WTC11 (cell line): Measurements from ENCODE around the gene HFE. TPM values are rescaled to one million over a fixed set of nuclear protein-coding genes. Genes with fewer than 3 reads are reported as not detected.

Source experiments
- ATAC-seq: fragments of 200-7000 bp; cut with Tn5 transposase; 2 replicates; pipeline ENCODE4 v1.10.0; 2021; ENCODE audit warnings: mild to moderate bottlenecking, moderate library complexity
- CTCF ChIA-PET: fragments of 300-600 bp; sonication (Branson Sonifier 250); formaldehyde crosslinking; loops from one replicate; lab custom pipeline; 2021; ENCODE audit warnings: antibody characterized with exemption; lab: Charles Lee
- POLR2A ChIA-PET: fragments of 350-600 bp; sonication (Branson Sonifier 250); formaldehyde crosslinking; loops from one replicate; lab custom pipeline; 2021; ENCODE audit warnings: antibody characterized with exemption; lab: Charles Lee
- DNase-seq: peaks from one replicate; pipeline ENCODE4 v3.0.0; 2021; ENCODE audit warnings: low spot score
- H3K27ac Mint-ChIP-seq: 2 replicates; pipeline ENCODE4 v1.8.0; 2021; ENCODE audit warnings: mixed read lengths
- H3K27me3 Mint-ChIP-seq: 2 replicates; pipeline ENCODE4 v1.8.0; 2021; ENCODE audit warnings: low read depth, mild to moderate bottlenecking, moderate library complexity, mixed read lengths
- H3K36me3 Mint-ChIP-seq: 2 replicates; pipeline ENCODE4 v1.8.0; 2021; ENCODE audit warnings: mixed read lengths
- H3K4me1 Mint-ChIP-seq: 2 replicates; pipeline ENCODE4 v1.8.0; 2022; ENCODE audit warnings: mixed read lengths
- H3K4me3 Mint-ChIP-seq: 2 replicates; pipeline ENCODE4 v1.8.0; 2021; ENCODE audit warnings: mild to moderate bottlenecking, moderate library complexity, mixed read lengths
- H3K9me3 Mint-ChIP-seq: 2 replicates; pipeline ENCODE4 v1.8.0; 2021; ENCODE audit warnings: mixed read lengths
- CBFB ChIP-seq: sonication (generic); formaldehyde crosslinking; IDR thresholded peaks from 2 replicates; pipeline ENCODE4 v1.8.1; 2022; ENCODE audit warnings: mild to moderate bottlenecking, low read depth, missing genetic modification reagents
- RELA ChIP-seq: sonication (generic); formaldehyde crosslinking; IDR thresholded peaks from 2 replicates; pipeline ENCODE4 v1.8.1; 2022; ENCODE audit warnings: missing genetic modification reagents, mild to moderate bottlenecking, borderline replicate concordance
- SMAD3 ChIP-seq: sonication (generic); formaldehyde crosslinking; IDR thresholded peaks from 2 replicates; pipeline ENCODE4 v1.8.0; 2022; ENCODE audit warnings: missing genetic modification reagents, mild to moderate bottlenecking, borderline replicate concordance
- SMAD4 ChIP-seq: sonication (generic); formaldehyde crosslinking; IDR thresholded peaks from 2 replicates; pipeline ENCODE4 v1.8.0; 2022; ENCODE audit warnings: mild to moderate bottlenecking, missing genetic modification reagents
- SOX15 ChIP-seq: fragments of 250-450 bp; sonication (Bioruptor Pico); IDR thresholded peaks from 2 replicates; pipeline ENCODE4 v1.9.0; 2021; ENCODE audit warnings: mild to moderate bottlenecking
- SP1 ChIP-seq: sonication (generic); formaldehyde crosslinking; conservative IDR thresholded peaks from 2 replicates; pipeline ENCODE4 v1.8.1; 2022; ENCODE audit warnings: missing genetic modification reagents
- TEAD1 ChIP-seq: sonication (generic); formaldehyde crosslinking; IDR thresholded peaks from 2 replicates; pipeline ENCODE4 v1.8.0; 2022; ENCODE audit warnings: mild to moderate bottlenecking, missing genetic modification reagents
- TEAD4 ChIP-seq: sonication (generic); formaldehyde crosslinking; IDR thresholded peaks from 2 replicates; pipeline ENCODE4 v1.8.0; 2022; ENCODE audit warnings: mild to moderate bottlenecking, missing genetic modification reagents
- total RNA-seq: library from RNA; stranded (reverse); gene quantifications from 3 replicates; pipeline ENCODE4 v1.2.3, GENCODE V29; 2021
- TF ChIP-seq, protein P1 (sequence below): sonication (generic); formaldehyde crosslinking; IDR thresholded peaks from 2 replicates; pipeline ENCODE4 v1.8.0; 2022; ENCODE audit warnings: missing genetic modification reagents
- TF ChIP-seq, protein P2 (sequence below): fragments of 250-450 bp; sonication (Bioruptor Pico); IDR thresholded peaks from 2 replicates; pipeline ENCODE4 v1.9.0; 2021; ENCODE audit warnings: mild to moderate bottlenecking
- TF ChIP-seq, protein P3 (sequence below): sonication (generic); formaldehyde crosslinking; IDR thresholded peaks from 2 replicates; pipeline ENCODE4 v1.8.0; 2022; ENCODE audit warnings: mild to moderate bottlenecking, missing genetic modification reagents
- TF ChIP-seq, protein P4 (sequence below): fragments of 250-450 bp; sonication (Bioruptor Pico); IDR thresholded peaks from 2 replicates; pipeline ENCODE4 v1.9.0; 2021; ENCODE audit warnings: mild to moderate bottlenecking
- TF ChIP-seq, protein P5 (sequence below): sonication (generic); formaldehyde crosslinking; IDR thresholded peaks from 2 replicates; pipeline ENCODE4 v1.8.1; 2022; ENCODE audit warnings: missing genetic modification reagents, borderline replicate concordance
- TF ChIP-seq, protein P6 (sequence below): sonication (generic); formaldehyde crosslinking; IDR thresholded peaks from 2 replicates; pipeline ENCODE4 v1.8.1; 2023; ENCODE audit warnings: mild to moderate bottlenecking, missing genetic modification reagents, borderline replicate concordance

HFE gene
- total RNA-seq, 1 experiment from 2014 or later: 1.9 TPM

DNA sequence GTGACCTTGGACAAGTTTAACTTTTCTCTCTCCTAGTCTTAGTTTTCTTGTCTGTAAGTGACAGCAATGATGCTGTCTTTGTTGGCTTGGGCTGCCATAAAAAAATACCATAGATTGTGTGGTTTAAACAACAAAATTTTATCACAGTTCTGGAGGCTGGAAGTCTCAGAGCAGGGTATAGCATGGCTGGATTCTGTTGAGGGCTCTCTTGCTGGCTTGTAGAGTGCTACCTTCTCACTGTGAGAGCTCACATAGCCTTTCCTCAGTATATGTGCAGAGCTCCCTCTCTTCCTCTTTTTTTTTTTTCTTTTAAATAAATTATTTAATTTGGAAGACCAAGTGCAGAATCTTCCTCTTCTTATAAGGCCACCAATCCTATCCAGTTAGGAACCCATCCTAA is 26.3 kb downstream of the HFE start:
- no peak for DNase-seq
- no peaks in the 10 kb centered on the region for H3K36me3 Mint-ChIP-seq
- H3K27ac Mint-ChIP-seq: no peak overlapping the region
- H3K9me3 Mint-ChIP-seq: peaks cover under 1% of the 10 kb centered on the region; the same call in 1 of the 2 replicates
- H3K27me3 Mint-ChIP-seq: no peaks in the 10 kb centered on the region
- ATAC-seq: no peak
- POLR2A ChIA-PET: interaction anchor here (2.8 kb wide), 1 partner anchor 10 kb away, joined by 12 read pairs; a partner anchor contains a TSS
- TF ChIP-seq, protein P1, sequence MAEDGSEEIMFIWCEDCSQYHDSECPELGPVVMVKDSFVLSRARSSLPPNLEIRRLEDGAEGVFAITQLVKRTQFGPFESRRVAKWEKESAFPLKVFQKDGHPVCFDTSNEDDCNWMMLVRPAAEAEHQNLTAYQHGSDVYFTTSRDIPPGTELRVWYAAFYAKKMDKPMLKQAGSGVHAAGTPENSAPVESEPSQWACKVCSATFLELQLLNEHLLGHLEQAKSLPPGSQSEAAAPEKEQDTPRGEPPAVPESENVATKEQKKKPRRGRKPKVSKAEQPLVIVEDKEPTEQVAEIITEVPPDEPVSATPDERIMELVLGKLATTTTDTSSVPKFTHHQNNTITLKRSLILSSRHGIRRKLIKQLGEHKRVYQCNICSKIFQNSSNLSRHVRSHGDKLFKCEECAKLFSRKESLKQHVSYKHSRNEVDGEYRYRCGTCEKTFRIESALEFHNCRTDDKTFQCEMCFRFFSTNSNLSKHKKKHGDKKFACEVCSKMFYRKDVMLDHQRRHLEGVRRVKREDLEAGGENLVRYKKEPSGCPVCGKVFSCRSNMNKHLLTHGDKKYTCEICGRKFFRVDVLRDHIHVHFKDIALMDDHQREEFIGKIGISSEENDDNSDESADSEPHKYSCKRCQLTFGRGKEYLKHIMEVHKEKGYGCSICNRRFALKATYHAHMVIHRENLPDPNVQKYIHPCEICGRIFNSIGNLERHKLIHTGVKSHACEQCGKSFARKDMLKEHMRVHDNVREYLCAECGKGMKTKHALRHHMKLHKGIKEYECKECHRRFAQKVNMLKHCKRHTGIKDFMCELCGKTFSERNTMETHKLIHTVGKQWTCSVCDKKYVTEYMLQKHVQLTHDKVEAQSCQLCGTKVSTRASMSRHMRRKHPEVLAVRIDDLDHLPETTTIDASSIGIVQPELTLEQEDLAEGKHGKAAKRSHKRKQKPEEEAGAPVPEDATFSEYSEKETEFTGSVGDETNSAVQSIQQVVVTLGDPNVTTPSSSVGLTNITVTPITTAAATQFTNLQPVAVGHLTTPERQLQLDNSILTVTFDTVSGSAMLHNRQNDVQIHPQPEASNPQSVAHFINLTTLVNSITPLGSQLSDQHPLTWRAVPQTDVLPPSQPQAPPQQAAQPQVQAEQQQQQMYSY (CRISPR knock-in tag): no peak
- TF ChIP-seq, all 79 proteins: peak for 0
- Mint-ChIP-seq H3K4me3 (no peak overlapping the region), H3K4me1 (peaks cover 1% of the 10 kb centered on the region; the same call in 1 of the 2 replicates)
- CTCF ChIA-PET: no interaction called here

DNA sequence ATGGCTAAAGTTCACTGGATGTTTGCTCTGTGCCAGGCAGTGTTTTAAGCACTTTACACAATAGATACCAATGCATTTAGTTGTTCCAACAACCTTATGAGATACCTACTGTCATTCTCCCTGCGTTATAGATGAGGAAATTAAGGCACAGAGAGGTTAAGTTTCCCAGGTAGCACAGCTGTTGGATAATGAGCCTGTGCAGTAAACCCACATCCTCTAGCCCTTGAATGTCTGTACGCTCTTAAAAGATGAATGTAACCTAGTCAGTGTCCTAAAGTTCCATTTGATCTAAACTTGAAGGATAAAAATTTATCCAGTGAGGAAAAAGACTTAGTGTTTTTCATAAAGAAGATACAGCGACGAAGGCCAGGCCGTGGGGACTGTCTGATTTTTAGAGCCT is 28.0 kb downstream of the HFE start:
- ATAC-seq: no peak
- no peak overlapping the region for H3K4me3 Mint-ChIP-seq
- POLR2A ChIA-PET: no interaction called here
- H3K27me3 Mint-ChIP-seq: no peaks in the 10 kb centered on the region
- H3K27ac Mint-ChIP-seq: no peak overlapping the region
- CTCF ChIA-PET: no interaction called here
- H3K4me1 Mint-ChIP-seq: peaks cover 5% of the 10 kb centered on the region; the same call in 1 of the 2 replicates
- no peaks in the 10 kb centered on the region for H3K9me3 Mint-ChIP-seq
- no peaks in the 10 kb centered on the region for H3K36me3 Mint-ChIP-seq
- TF ChIP-seq, protein P2, sequence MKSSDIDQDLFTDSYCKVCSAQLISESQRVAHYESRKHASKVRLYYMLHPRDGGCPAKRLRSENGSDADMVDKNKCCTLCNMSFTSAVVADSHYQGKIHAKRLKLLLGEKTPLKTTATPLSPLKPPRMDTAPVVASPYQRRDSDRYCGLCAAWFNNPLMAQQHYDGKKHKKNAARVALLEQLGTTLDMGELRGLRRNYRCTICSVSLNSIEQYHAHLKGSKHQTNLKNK: no peak
- TF ChIP-seq, protein P3, sequence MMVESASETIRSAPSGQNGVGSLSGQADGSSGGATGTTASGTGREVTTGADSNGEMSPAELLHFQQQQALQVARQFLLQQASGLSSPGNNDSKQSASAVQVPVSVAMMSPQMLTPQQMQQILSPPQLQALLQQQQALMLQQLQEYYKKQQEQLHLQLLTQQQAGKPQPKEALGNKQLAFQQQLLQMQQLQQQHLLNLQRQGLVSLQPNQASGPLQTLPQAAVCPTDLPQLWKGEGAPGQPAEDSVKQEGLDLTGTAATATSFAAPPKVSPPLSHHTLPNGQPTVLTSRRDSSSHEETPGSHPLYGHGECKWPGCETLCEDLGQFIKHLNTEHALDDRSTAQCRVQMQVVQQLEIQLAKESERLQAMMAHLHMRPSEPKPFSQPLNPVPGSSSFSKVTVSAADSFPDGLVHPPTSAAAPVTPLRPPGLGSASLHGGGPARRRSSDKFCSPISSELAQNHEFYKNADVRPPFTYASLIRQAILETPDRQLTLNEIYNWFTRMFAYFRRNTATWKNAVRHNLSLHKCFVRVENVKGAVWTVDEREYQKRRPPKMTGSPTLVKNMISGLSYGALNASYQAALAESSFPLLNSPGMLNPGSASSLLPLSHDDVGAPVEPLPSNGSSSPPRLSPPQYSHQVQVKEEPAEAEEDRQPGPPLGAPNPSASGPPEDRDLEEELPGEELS (CRISPR knock-in tag): no peak
- TF ChIP-seq, protein P4, sequence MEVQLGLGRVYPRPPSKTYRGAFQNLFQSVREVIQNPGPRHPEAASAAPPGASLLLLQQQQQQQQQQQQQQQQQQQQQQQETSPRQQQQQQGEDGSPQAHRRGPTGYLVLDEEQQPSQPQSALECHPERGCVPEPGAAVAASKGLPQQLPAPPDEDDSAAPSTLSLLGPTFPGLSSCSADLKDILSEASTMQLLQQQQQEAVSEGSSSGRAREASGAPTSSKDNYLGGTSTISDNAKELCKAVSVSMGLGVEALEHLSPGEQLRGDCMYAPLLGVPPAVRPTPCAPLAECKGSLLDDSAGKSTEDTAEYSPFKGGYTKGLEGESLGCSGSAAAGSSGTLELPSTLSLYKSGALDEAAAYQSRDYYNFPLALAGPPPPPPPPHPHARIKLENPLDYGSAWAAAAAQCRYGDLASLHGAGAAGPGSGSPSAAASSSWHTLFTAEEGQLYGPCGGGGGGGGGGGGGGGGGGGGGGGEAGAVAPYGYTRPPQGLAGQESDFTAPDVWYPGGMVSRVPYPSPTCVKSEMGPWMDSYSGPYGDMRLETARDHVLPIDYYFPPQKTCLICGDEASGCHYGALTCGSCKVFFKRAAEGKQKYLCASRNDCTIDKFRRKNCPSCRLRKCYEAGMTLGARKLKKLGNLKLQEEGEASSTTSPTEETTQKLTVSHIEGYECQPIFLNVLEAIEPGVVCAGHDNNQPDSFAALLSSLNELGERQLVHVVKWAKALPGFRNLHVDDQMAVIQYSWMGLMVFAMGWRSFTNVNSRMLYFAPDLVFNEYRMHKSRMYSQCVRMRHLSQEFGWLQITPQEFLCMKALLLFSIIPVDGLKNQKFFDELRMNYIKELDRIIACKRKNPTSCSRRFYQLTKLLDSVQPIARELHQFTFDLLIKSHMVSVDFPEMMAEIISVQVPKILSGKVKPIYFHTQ: no peak
- TF ChIP-seq TEAD1 (CRISPR knock-in tag) (no peak), CBFB (CRISPR knock-in tag) (no peak), SMAD3 (CRISPR knock-in tag) (no peak), SMAD4 (CRISPR knock-in tag) (no peak), SOX15 (CRISPR knock-in tag) (no peak), RELA (CRISPR knock-in tag) (no peak), SP1 (no peak), TEAD4 (no peak)
- TF ChIP-seq, protein P5, sequence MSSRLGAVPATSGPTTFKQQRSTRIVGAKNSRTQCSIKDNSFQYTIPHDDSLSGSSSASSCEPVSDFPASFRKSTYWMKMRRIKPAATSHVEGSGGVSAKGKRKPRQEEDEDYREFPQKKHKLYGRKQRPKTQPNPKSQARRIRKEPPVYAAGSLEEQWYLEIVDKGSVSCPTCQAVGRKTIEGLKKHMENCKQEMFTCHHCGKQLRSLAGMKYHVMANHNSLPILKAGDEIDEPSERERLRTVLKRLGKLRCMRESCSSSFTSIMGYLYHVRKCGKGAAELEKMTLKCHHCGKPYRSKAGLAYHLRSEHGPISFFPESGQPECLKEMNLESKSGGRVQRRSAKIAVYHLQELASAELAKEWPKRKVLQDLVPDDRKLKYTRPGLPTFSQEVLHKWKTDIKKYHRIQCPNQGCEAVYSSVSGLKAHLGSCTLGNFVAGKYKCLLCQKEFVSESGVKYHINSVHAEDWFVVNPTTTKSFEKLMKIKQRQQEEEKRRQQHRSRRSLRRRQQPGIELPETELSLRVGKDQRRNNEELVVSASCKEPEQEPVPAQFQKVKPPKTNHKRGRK (CRISPR knock-in tag): no peak
- TF ChIP-seq, protein P6, sequence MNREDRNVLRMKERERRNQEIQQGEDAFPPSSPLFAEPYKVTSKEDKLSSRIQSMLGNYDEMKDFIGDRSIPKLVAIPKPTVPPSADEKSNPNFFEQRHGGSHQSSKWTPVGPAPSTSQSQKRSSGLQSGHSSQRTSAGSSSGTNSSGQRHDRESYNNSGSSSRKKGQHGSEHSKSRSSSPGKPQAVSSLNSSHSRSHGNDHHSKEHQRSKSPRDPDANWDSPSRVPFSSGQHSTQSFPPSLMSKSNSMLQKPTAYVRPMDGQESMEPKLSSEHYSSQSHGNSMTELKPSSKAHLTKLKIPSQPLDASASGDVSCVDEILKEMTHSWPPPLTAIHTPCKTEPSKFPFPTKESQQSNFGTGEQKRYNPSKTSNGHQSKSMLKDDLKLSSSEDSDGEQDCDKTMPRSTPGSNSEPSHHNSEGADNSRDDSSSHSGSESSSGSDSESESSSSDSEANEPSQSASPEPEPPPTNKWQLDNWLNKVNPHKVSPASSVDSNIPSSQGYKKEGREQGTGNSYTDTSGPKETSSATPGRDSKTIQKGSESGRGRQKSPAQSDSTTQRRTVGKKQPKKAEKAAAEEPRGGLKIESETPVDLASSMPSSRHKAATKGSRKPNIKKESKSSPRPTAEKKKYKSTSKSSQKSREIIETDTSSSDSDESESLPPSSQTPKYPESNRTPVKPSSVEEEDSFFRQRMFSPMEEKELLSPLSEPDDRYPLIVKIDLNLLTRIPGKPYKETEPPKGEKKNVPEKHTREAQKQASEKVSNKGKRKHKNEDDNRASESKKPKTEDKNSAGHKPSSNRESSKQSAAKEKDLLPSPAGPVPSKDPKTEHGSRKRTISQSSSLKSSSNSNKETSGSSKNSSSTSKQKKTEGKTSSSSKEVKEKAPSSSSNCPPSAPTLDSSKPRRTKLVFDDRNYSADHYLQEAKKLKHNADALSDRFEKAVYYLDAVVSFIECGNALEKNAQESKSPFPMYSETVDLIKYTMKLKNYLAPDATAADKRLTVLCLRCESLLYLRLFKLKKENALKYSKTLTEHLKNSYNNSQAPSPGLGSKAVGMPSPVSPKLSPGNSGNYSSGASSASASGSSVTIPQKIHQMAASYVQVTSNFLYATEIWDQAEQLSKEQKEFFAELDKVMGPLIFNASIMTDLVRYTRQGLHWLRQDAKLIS (CRISPR knock-in tag): no peak
- no peak for DNase-seq
